Posterior vena cava (tissue), 2 donors: Measurements from ENCODE around the gene GBA3. TPM values are rescaled to one million over a fixed set of nuclear protein-coding genes. Genes with fewer than 3 reads are reported as not detected.

Experiments used
- total RNA-seq, 2 donors: library from RNA; stranded (reverse); fragmentation: NEBNext Ultra II Directional; extraction: Animal tissue kit (Norgen Biotek cat#: 25700); gene quantifications; one replicate each; pipeline ENCODE4 v1.2.1, GENCODE V29; 2021
- donor health status: DM: yes; HTN: yes; CAD: no.
- donor health status: DM: yes; HTN: yes; CAD: no.

Gene GBA3
- total RNA-seq, 2 donors from 2014 or later, result 0.19 to 0.28 TPM

Other genes starting within 250 kb of the GBA3 start
- gene ADGRA3, start 176.9 kb upstream of the GBA3 start, total RNA-seq, result 10 to 100 TPM; 21.8 to 22.3 TPM